Smooth muscle cell (in vitro differentiated cells): ENCODE data around the gene RUFY1. TPM values are rescaled to one million over a fixed set of nuclear protein-coding genes. Genes with fewer than 3 reads are reported as not detected.
"Not testable (repeated sequence)": the region's sequence is repeated elsewhere in the genome, so short reads cannot be mapped to it uniquely, and the experiment has no call there.

Source experiments
- DNase-seq: peaks from one replicate; lab custom pipeline; 2025; ENCODE audit not compliant: unreplicated experiment; lab: John Stamatoyannopoulos, UW
- H2AFZ ChIP-seq: fragments of 200-600 bp; sonication (generic); 2 replicates; pipeline ENCODE4 v1.6.0; 2016; ENCODE audit warnings: antibody characterized with exemption, low read depth, mild to moderate bottlenecking
- H3F3A ChIP-seq: fragments of 200-600 bp; sonication (generic); 2 replicates; pipeline ENCODE4 v1.6.0; 2017; ENCODE audit warnings: antibody characterized with exemption, low read depth
- H3K27ac ChIP-seq: fragments of 200-600 bp; sonication (generic); 2 replicates; pipeline ENCODE4 v1.5.1; 2016; ENCODE audit warnings: low read depth, mild to moderate bottlenecking
- H3K27me3 ChIP-seq: fragments of 200-600 bp; sonication (generic); 2 replicates; pipeline ENCODE4 v1.6.1; 2016; ENCODE audit warnings: low read depth, mild to moderate bottlenecking
- H3K36me3 ChIP-seq: fragments of 200-600 bp; sonication (generic); 2 replicates; pipeline ENCODE4 v1.5.1; 2016; ENCODE audit warnings: low read depth
- H3K4me1 ChIP-seq: fragments of 200-600 bp; sonication (generic); 2 replicates; pipeline ENCODE4 v1.5.1; 2016; ENCODE audit warnings: low read depth
- H3K4me2 ChIP-seq: fragments of 200-600 bp; sonication (generic); 2 replicates; pipeline ENCODE4 v1.6.0; 2016; ENCODE audit warnings: mild to moderate bottlenecking
- H3K4me3 ChIP-seq: fragments of 200-600 bp; sonication (generic); 2 replicates; pipeline ENCODE4 v1.5.1; 2016; ENCODE audit warnings: mild to moderate bottlenecking
- H3K79me2 ChIP-seq: fragments of 200-600 bp; sonication (generic); 2 replicates; pipeline ENCODE4 v1.6.0; 2016; ENCODE audit warnings: low read depth, mild to moderate bottlenecking
- H3K9ac ChIP-seq: fragments of 200-600 bp; sonication (generic); 2 replicates; pipeline ENCODE4 v1.6.0; 2016; ENCODE audit warnings: low read depth
- H3K9me3 ChIP-seq: fragments of 200-600 bp; sonication (generic); replicated peaks from 2 replicates; pipeline ENCODE4 v1.5.1; 2016; ENCODE audit warnings: low read depth
- H4K20me1 ChIP-seq: fragments of 200-600 bp; sonication (generic); 2 replicates; pipeline ENCODE4 v1.6.0; 2016; ENCODE audit warnings: low read depth
- CTCF ChIP-seq: fragments of 200-600 bp; sonication (generic); IDR thresholded peaks from 2 replicates; pipeline ENCODE4 v1.5.1; 2017; ENCODE audit warnings: borderline replicate concordance, mild to moderate bottlenecking, antibody characterized with exemption; ENCODE audit not compliant: insufficient read depth, poor library complexity, severe bottlenecking
- WGBS: methylation state at CpG from one replicate; pipeline ENCODE4 v1.1.7; 2016; ENCODE audit warnings: low lambda C conversion rate; 5-methylcytosine and 5-hydroxymethylcytosine counted together
- polyA plus RNA-seq: library from polyadenylated mRNA; unstranded; fragments of >200 nt; fragmentation: Nextera tagmentation; extraction: Ambion mirVana; gene quantifications from 2 replicates; pipeline ENCODE4 v1.2.1, GENCODE V29; 2016
- total RNA-seq: library from RNA; depleted of rRNA; stranded (reverse); fragments of >200 nt; gene quantifications from 2 replicates; pipeline ENCODE4 v1.2.3, GENCODE V29; 2014

Gene RUFY1
- total and polyA plus RNA-seq, 2 experiments from 2014 or later = 23.8 to 26.4 TPM

DNA sequence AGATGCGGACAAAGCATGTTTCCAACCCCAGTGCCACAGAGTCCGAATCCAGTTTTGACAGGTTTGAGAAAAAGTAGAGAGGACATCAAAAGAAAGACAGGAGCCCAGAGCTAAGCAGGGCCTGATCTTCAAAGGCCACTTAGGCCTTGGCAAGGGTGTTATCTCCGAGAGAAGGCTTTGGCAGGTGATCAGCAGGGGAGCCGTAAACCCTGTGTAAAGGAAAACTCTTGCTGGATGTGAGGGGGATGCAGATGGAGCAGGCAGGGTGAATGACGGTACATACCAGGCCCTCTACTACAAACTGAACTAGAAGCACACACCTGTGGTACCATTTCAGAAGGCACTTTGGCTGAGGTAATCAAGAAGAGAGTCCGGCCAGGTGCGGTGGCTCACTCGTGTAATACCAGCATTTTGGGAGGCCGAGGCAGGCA, 74.5 kb downstream of the RUFY1 start:
- 88% methylated on average over 9 of the region's 9 CpGs for WGBS
- Histone ChIP-seq H3K79me2 (peaks cover 34% of the 10 kb centered on the region), H3K9ac (no peak overlapping the region), H3K4me1 (peaks cover 20% of the 10 kb centered on the region), H4K20me1 (peaks cover 32% of the 10 kb centered on the region), H3K36me3 (no peaks in the 10 kb centered on the region), H3K4me2 (peak overlapping the region; percentile 86), H3F3A (peaks cover 16% of the 10 kb centered on the region), H3K9me3 (no peaks in the 10 kb centered on the region), H2AFZ (no peak overlapping the region), H3K27ac (peak overlapping the region; percentile 88), H3K27me3 (no peaks in the 10 kb centered on the region), H3K4me3 (peak overlapping the region; percentile 73)
- no peak for DNase-seq
- no peak for TF ChIP-seq CTCF

DNA sequence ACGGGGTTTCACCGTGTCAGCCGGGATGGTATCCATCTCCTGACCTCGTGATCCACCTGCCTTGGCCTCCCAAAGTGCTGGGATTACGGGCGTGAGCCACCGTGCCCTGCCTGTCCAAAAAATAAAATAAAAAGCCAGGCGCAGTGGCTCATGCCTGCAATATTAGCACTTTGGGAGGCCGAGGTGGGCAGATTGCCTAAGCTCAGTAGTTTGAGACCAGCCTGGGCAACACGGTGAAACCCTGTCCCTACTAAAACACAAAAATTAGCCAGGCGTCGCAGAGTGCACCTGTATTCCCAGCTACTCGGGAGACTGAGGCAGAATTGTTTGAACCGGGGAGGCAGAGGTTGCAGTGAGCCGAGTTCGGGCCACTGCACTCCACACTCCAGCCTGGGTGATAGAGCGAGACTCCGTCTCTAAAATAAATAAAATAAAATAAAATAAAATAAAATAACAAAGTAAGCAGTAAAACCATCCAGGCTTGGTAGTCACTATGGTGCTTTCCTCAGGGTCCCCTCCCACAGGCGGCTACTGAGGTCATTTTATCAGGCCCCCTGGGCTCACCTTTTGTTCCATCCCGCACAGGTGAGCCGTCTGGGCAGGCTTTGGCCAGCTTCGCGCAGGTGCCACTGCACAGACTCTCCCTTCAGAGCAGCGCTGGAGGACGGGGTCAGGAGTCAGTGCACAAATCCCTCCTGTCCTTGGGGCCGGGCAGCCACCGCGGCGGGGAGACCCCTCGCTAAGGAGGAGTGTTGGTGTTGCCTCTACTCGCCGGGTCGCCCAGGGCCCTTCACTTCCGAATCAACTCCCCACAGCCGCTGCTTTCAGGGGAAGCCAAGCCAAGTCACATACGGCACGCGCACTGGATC, 83.4 kb downstream of the RUFY1 start:
- H3K9me3 ChIP-seq, H3K27me3 ChIP-seq, H2AFZ ChIP-seq, H3K27ac ChIP-seq, H3K36me3 ChIP-seq, H4K20me1 ChIP-seq, H3K79me2 ChIP-seq, H3K4me1 ChIP-seq, H3F3A ChIP-seq, DNase-seq, H3K9ac ChIP-seq: not testable (repeated sequence)
- Histone ChIP-seq H3K4me3 (peak overlapping the region; percentile 42), H3K4me2 (peak overlapping the region; percentile 80)
- WGBS = 81% methylated on average over 21 of the region's 38 CpGs

DNA sequence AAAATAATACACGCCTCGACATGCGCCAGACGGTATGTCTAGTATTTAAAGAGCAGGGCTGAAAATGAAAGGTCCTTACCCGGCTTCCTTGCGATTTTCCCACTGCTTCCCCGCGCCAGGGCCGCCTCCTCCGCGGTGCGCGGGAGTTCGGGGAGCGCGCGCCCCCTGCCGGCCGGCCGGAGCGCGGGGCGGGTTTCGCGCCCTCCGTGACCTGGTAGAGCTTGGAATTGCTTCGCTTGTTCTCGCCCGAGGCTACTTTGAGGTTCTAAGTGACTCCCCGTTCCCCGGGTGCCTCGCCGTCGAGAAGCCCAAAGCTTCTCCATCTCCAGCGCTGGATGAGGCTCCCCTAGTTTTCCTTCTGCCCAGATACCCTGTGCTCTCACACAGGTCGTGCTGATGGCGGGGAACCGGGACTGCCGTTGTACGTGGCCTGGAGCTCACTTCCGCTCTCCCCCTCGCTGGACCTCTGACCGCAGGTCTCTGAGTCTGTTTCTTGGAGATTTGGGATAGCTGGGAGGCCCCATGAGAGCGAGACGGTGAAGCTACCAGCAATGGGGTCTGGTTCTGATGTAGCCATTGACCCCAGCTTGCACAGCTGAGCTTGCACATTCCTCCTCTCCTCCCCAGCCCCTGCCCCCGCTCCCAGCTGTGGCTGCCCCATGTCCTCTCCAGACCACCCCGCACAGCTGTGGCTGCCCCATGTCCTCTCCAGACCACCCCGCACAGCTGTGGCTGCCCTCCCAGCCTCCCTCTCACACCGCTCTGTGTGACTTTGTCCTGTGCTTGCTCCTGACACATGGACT, 84.2 kb downstream of the RUFY1 start:
- not testable (repeated sequence) for H2AFZ ChIP-seq, H3K9ac ChIP-seq
- WGBS = 11% methylated on average over 14 of the region's 49 CpGs

GRCh38 chr5:179639296-179639695, 88.9 kb downstream of the RUFY1 start:
- H3K9me3 ChIP-seq, H3K79me2 ChIP-seq, H2AFZ ChIP-seq, H3K27ac ChIP-seq, H3K4me2 ChIP-seq, H4K20me1 ChIP-seq, H3K36me3 ChIP-seq, H3K4me1 ChIP-seq, H3K27me3 ChIP-seq, H3F3A ChIP-seq, H3K9ac ChIP-seq, DNase-seq, H3K4me3 ChIP-seq: not testable (repeated sequence)
- WGBS = 98% methylated on average over 11 of the region's 11 CpGs

More for the DNA sequence above, 84.2 kb downstream of the RUFY1 start:
- not testable (repeated sequence) for H3K4me1 ChIP-seq, H3K36me3 ChIP-seq, H3K79me2 ChIP-seq, H3K27me3 ChIP-seq, H3F3A ChIP-seq, H4K20me1 ChIP-seq, DNase-seq, H3K4me3 ChIP-seq, H3K27ac ChIP-seq, H3K9me3 ChIP-seq
- H3K4me2 ChIP-seq = peak overlapping the region; percentile 61

- H3K27ac ChIP-seq, H3K4me1 ChIP-seq, H2AFZ ChIP-seq, H3K9me3 ChIP-seq, H3K36me3 ChIP-seq, DNase-seq, H3K4me2 ChIP-seq, H3K4me3 ChIP-seq, H3K9ac ChIP-seq, H3F3A ChIP-seq, H4K20me1 ChIP-seq, H3K27me3 ChIP-seq, H3K79me2 ChIP-seq: not testable (repeated sequence)
- WGBS = no CpG with 5 or more reads among the region's 4 CpGs
Measured at GRCh38 chr5:179641745-179642144, 91.4 kb downstream of the RUFY1 start.

DNA sequence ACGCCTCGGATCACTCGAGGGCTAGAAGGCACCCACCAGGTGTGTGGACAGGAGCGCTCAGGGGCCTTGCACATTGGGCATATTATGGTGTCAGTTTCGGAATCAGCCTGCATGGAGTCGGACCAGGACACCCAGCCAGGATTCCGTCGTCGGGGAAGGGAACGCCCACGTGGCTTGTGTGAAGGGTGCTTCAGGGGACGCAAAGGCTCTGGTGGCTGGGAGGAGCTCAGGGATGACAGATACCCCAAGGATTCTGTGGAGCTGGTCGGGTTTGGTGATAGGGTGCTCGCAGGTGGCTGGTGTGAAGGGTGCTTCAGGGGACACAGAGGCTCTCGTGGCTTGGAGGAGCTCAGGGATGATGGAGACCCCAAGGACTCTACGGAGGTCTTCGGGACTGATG, 92.3 kb downstream of the RUFY1 start:
- not testable (repeated sequence) for H3K27ac ChIP-seq, H2AFZ ChIP-seq, H3K9ac ChIP-seq, H3K27me3 ChIP-seq, H3F3A ChIP-seq, H4K20me1 ChIP-seq, H3K36me3 ChIP-seq, DNase-seq, H3K79me2 ChIP-seq, H3K4me3 ChIP-seq, H3K4me2 ChIP-seq, H3K9me3 ChIP-seq, H3K4me1 ChIP-seq
- WGBS = 91% methylated on average over 16 of the region's 17 CpGs

GRCh38 chr5:179643141-179643920, 93.0 kb downstream of the RUFY1 start:
- H3K27ac ChIP-seq, DNase-seq, H3K9ac ChIP-seq, H3K9me3 ChIP-seq, H3K27me3 ChIP-seq, H2AFZ ChIP-seq, H3K79me2 ChIP-seq, H3K4me2 ChIP-seq, H4K20me1 ChIP-seq, H3K36me3 ChIP-seq, H3K4me3 ChIP-seq, H3K4me1 ChIP-seq, H3F3A ChIP-seq: not testable (repeated sequence)
- WGBS = 90% methylated on average over 16 of the region's 16 CpGs
